A549 (cell line): Measurements from ENCODE around the gene B3GNT4. TPM values are rescaled to one million over a fixed set of nuclear protein-coding genes. Genes with fewer than 3 reads are reported as not detected.
"Not testable (repeated sequence)": the region's sequence is repeated elsewhere in the genome, so short reads cannot be mapped to it uniquely, and the experiment has no call there.

Source experiments
- ATAC-seq, 2 experiments: fragments of 200-7000 bp in 1 of 2; fragments of >200 bp in 1 of 2; cut with Nextera tagmentation in 1 of 2; cut with Tn5 transposase in 1 of 2; 3 replicates each; pipeline versions ENCODE4 v1.8.0 to v1.9.1; 2018 to 2020; ENCODE audit warnings: mild to moderate bottlenecking in 1 of 2, moderate library complexity in 1 of 2
- CTCF ChIA-PET: fragments of 300-600 bp; sonication (Branson Sonifier 250); formaldehyde crosslinking; extraction: SDS; loops from one replicate; lab custom pipeline; 2021; ENCODE audit warnings: antibody characterized with exemption, inconsistent platforms; lab: Yijun Ruan, JAX
- POLR2A ChIA-PET: fragments of 350-600 bp; formaldehyde crosslinking; extraction: SDS; loops from one replicate; lab custom pipeline; 2021; ENCODE audit warnings: antibody characterized with exemption, inconsistent platforms; lab: Yijun Ruan, JAX
- DNase-seq, 2 experiments: peaks; one replicate each; pipeline versions ENCODE4 v3.0.0 to v3.0.0-alpha.2; 2011 to 2016; ENCODE audit warnings: low read depth in 1 of 2, low spot score in 1 of 2
- FAIRE-seq: peaks from 2 replicates; lab custom pipeline; 2011; peaks lifted over from hg19 to GRCh38; lab: Jason Lieb, UNC
- H3K27ac ChIP-seq, 2 experiments: fragments of >200 bp; sonication (Bioruptor Twin); formaldehyde crosslinking; 3 replicates each; pipeline ENCODE4 v1.5.1; 2016 to 2017
- H3K4me1 ChIP-seq: fragments of >200 bp; sonication (Bioruptor Twin); formaldehyde crosslinking; 3 replicates; pipeline ENCODE4 v1.6.1; 2016
- H3K4me2 ChIP-seq: fragments of >200 bp; sonication (Bioruptor Twin); formaldehyde crosslinking; 3 replicates; pipeline ENCODE4 v1.6.1; 2016
- H3K4me3 ChIP-seq: fragments of >200 bp; sonication (Bioruptor Twin); formaldehyde crosslinking; 3 replicates; pipeline ENCODE4 v1.5.1; 2016
- H3K9me3 ChIP-seq: fragments of >200 bp; sonication (Bioruptor Twin); formaldehyde crosslinking; 3 replicates; pipeline ENCODE4 v1.6.1; 2016
- BHLHE40 ChIP-seq: IDR thresholded peaks from 2 replicates; pipeline ENCODE4 v1.6.1; 2012; ENCODE audit warnings: low read depth, low read length, inconsistent platforms
- CBX2 ChIP-seq: fragments of 200-600 bp; sonication (generic); IDR thresholded peaks from 2 replicates; pipeline ENCODE4 v1.6.1; 2016; ENCODE audit warnings: low read depth, mild to moderate bottlenecking, borderline replicate concordance
- CHD2 ChIP-seq: fragments of 150-350 bp; IDR thresholded peaks from 2 replicates; pipeline ENCODE4 v1.6.1; 2014; ENCODE audit warnings: low read length; ENCODE audit not compliant: partially characterized antibody
- EHMT2 ChIP-seq: fragments of 200-600 bp; sonication (generic); IDR thresholded peaks from 2 replicates; pipeline ENCODE4 v1.6.1; 2016; ENCODE audit warnings: antibody characterized with exemption, low read depth, mild to moderate bottlenecking, moderate library complexity
- FOXS1 ChIP-seq: fragments of 250-450 bp; sonication (Bioruptor Pico); IDR thresholded peaks from 2 replicates; pipeline ENCODE4 v1.5.0; 2020; ENCODE audit warnings: mild to moderate bottlenecking, moderate library complexity
- HEYL ChIP-seq: fragments of 250-450 bp; sonication (Bioruptor Pico); IDR thresholded peaks from 2 replicates; pipeline ENCODE4 v1.8.0; 2021; ENCODE audit warnings: mild to moderate bottlenecking, moderate library complexity
- HOXA7 ChIP-seq: fragments of 250-450 bp; sonication (Bioruptor Pico); IDR thresholded peaks from 2 replicates; pipeline ENCODE4 v1.5.0; 2020; ENCODE audit warnings: mild to moderate bottlenecking, moderate library complexity
- HOXB13 ChIP-seq: fragments of 250-450 bp; sonication (Bioruptor Pico); IDR thresholded peaks from 2 replicates; pipeline ENCODE4 v1.5.0; 2020; ENCODE audit warnings: low read depth, mild to moderate bottlenecking, moderate library complexity
- JUN ChIP-seq, 2 experiments: fragments of >200 bp; sonication (Bioruptor Twin); formaldehyde crosslinking; IDR thresholded peaks; 2 replicates in 1 of 2; 3 replicates in 1 of 2; pipeline ENCODE4 v1.6.1; 2016 to 2017
- JUNB ChIP-seq: fragments of >200 bp; sonication (Bioruptor Twin); formaldehyde crosslinking; IDR thresholded peaks from 2 replicates; pipeline ENCODE4 v1.6.1; 2016
- KDM1A ChIP-seq: fragments of 200-600 bp; sonication (generic); IDR thresholded peaks from 2 replicates; pipeline ENCODE4 v1.6.1; 2016; ENCODE audit warnings: low read depth, mild to moderate bottlenecking
- MYC ChIP-seq: IDR thresholded peaks from 2 replicates; pipeline ENCODE4 v1.6.1; 2012; ENCODE audit warnings: mild to moderate bottlenecking, inconsistent platforms, low read length, improper control_type of control experiment, borderline replicate concordance
- NFE2L2 ChIP-seq: fragments of 150-350 bp; conservative IDR thresholded peaks from 2 replicates; pipeline ENCODE4 v1.6.1; 2014; ENCODE audit warnings: low read length
- NR3C1 ChIP-seq: fragments of >200 bp; sonication (Bioruptor Twin); formaldehyde crosslinking; IDR thresholded peaks from 3 replicates; pipeline ENCODE4 v1.6.1; 2017
- POLR2A ChIP-seq: IDR thresholded peaks from 2 replicates; pipeline ENCODE4 v1.6.1; 2012; ENCODE audit warnings: mild to moderate bottlenecking, low read length
- POLR2AphosphoS2 ChIP-seq: conservative IDR thresholded peaks from 2 replicates; pipeline ENCODE4 v1.6.1; 2012; ENCODE audit warnings: low read length, improper control_type of control experiment, inconsistent platforms
- RAD21 ChIP-seq, 2 experiments: fragments of >200 bp in 1 of 2; sonication (Bioruptor Twin) in 1 of 2; formaldehyde crosslinking in 1 of 2; IDR thresholded peaks in 1 of 2; conservative IDR thresholded peaks in 1 of 2; 2 replicates in 1 of 2; 3 replicates in 1 of 2; pipeline ENCODE4 v1.6.1; 2012 to 2018; ENCODE audit warnings: inconsistent platforms in 1 of 2
- RFX5 ChIP-seq: fragments of 450-650 bp; IDR thresholded peaks from 2 replicates; pipeline ENCODE4 v1.7.1; 2014; ENCODE audit warnings: antibody characterized with exemption, mild to moderate bottlenecking, moderate library complexity
- SREBF2 ChIP-seq: fragments of 450-650 bp; IDR thresholded peaks from 2 replicates; pipeline ENCODE4 v1.6.1; 2014; ENCODE audit warnings: mild to moderate bottlenecking, moderate library complexity
- ZC3H11A ChIP-seq: fragments of 450-650 bp; IDR thresholded peaks from 2 replicates; pipeline ENCODE4 v1.6.1; 2014; ENCODE audit warnings: antibody characterized with exemption, mild to moderate bottlenecking
- ZSCAN20 ChIP-seq: fragments of 250-450 bp; sonication (Bioruptor Pico); IDR thresholded peaks from 2 replicates; pipeline ENCODE4 v1.8.0; 2022; ENCODE audit warnings: mild to moderate bottlenecking, moderate library complexity
- WGBS: methylation state at CpG from one replicate; pipeline ENCODE4 v1.1.6; 2017; ENCODE audit errors: missing lambda C conversion rate; 5-methylcytosine and 5-hydroxymethylcytosine counted together
- polyA plus RNA-seq, 4 experiments: library from polyadenylated mRNA; depleted of rRNA in 3 of 4; stranded (reverse); fragments of >200 nt; fragmentation: RNase III in 1 of 4; extraction: RNeasy Plus Mini Kit Qiagen cat#74134 plus additional on column Dnase treatment in 1 of 4; gene quantifications; 2 replicates in 3 of 4; 3 replicates in 1 of 4; pipeline ENCODE4 v1.2.3, GENCODE V29; 2011 to 2017
- TF ChIP-seq, protein P1 (sequence below): fragments of >200 bp; sonication (Bioruptor Twin); formaldehyde crosslinking; IDR thresholded peaks from 2 replicates; pipeline ENCODE4 v1.6.1; 2016
- TF ChIP-seq, protein P2 (sequence below): IDR thresholded peaks from 2 replicates; pipeline ENCODE4 v1.6.1; 2012; ENCODE audit warnings: low read depth, borderline replicate concordance
- TF ChIP-seq, protein P3 (sequence below): fragments of 250-450 bp; sonication (Bioruptor Pico); IDR thresholded peaks from 2 replicates; pipeline ENCODE4 v1.5.0; 2020; ENCODE audit warnings: low read depth, mild to moderate bottlenecking, moderate library complexity
- TF ChIP-seq, protein P4 (sequence below): fragments of 150-350 bp; IDR thresholded peaks from 2 replicates; pipeline ENCODE4 v1.6.1; 2014; ENCODE audit warnings: low read depth, mild to moderate bottlenecking, low read length
- TF ChIP-seq, protein P5 (sequence below): IDR thresholded peaks from 2 replicates; pipeline ENCODE4 v1.6.1; 2012
- TF ChIP-seq, protein P6 (sequence below): fragments of 250-450 bp; sonication (Bioruptor Pico); IDR thresholded peaks from 2 replicates; pipeline ENCODE4 v1.5.0; 2021; ENCODE audit warnings: mild to moderate bottlenecking, moderate library complexity, borderline replicate concordance

B3GNT4 gene
- polyA plus RNA-seq, 2 of the 4 experiments (the other 2 are of a cell fraction) = 0.74 to 1.2 TPM

DNA sequence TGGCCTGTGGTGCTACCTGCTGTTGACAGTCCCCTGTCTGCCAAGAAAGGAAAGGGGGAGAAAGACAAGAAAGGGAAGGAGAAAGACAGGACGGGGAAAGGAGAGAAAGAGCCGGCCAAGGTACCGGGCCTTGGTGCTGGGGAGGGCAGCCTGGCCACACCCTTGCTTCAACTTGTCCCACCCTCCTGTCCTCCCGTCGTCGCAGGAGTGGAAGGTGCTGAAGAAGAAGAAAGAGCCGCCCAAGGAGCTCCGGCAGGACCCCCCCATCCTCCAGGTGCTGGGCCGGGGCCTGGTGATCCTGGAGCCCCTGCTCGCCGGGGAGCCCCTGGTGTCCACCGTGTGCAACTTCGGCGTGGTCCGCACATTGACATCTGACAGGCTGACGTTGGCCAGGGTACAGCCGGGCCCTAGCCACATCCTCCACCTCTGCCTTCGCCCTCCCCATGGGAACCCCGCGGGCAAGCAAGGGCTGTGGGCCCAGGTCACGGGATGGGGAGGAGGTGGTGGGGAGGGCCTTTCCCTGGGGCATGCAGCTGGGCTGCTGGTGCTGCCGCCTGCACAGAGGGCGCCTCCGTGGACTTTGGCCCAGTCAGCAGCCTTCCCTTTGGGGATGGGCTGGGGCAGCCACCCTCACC is 2.9 kb upstream of the B3GNT4 start (continued):
- TF ChIP-seq ZSCAN20 = no peak

DNA sequence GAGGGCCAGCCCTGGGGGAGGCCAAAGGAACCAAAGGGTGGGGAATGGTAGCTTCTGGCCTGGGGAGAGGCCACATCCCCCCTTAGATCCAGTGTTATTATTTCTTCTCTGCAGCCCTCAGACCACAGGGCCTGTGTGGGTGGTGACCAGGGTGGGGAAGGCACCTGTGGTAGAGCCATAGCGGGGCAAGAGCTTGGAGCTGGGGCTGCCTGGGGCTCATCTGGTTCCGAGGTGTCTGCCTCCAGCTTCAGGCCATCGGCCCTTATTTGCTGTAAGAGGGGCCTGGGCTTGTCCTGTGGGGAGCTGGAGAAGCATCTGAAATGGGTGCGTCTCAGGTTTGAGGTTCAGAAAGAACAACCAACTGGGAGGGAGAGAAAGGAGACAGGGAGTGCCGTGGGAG is 2.1 kb upstream of the B3GNT4 start:
- 90% methylated on average over 5 of the region's 5 CpGs for WGBS
- TF ChIP-seq HEYL (CRISPR knock-in tag) = no peak
- TF ChIP-seq JUNB = no peak
- TF ChIP-seq ZC3H11A = no peak
- no peak for TF ChIP-seq RFX5
- TF ChIP-seq, protein P1, sequence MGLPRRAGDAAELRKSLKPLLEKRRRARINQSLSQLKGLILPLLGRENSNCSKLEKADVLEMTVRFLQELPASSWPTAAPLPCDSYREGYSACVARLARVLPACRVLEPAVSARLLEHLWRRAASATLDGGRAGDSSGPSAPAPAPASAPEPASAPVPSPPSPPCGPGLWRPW = no peak
- no peak for TF ChIP-seq NR3C1
- no peak for TF ChIP-seq FOXS1
- no peak for TF ChIP-seq HOXA7 (CRISPR knock-in tag)
- no peak for TF ChIP-seq JUN (IDR thresholded peaks at IDR 0.05)
- TF ChIP-seq, protein P2, sequence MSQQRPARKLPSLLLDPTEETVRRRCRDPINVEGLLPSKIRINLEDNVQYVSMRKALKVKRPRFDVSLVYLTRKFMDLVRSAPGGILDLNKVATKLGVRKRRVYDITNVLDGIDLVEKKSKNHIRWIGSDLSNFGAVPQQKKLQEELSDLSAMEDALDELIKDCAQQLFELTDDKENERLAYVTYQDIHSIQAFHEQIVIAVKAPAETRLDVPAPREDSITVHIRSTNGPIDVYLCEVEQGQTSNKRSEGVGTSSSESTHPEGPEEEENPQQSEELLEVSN = no peak
- TF ChIP-seq NFE2L2 = no peak
- TF ChIP-seq, protein P3, sequence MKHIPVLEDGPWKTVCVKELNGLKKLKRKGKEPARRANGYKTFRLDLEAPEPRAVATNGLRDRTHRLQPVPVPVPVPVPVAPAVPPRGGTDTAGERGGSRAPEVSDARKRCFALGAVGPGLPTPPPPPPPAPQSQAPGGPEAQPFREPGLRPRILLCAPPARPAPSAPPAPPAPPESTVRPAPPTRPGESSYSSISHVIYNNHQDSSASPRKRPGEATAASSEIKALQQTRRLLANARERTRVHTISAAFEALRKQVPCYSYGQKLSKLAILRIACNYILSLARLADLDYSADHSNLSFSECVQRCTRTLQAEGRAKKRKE (CRISPR knock-in tag) = no peak
- no peak for TF ChIP-seq HOXB13
- TF ChIP-seq KDM1A = no peak
- no peak for TF ChIP-seq CHD2
- TF ChIP-seq, protein P4, sequence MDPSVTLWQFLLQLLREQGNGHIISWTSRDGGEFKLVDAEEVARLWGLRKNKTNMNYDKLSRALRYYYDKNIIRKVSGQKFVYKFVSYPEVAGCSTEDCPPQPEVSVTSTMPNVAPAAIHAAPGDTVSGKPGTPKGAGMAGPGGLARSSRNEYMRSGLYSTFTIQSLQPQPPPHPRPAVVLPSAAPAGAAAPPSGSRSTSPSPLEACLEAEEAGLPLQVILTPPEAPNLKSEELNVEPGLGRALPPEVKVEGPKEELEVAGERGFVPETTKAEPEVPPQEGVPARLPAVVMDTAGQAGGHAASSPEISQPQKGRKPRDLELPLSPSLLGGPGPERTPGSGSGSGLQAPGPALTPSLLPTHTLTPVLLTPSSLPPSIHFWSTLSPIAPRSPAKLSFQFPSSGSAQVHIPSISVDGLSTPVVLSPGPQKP = no peak
- TF ChIP-seq POLR2A = no peak
- TF ChIP-seq, protein P5, sequence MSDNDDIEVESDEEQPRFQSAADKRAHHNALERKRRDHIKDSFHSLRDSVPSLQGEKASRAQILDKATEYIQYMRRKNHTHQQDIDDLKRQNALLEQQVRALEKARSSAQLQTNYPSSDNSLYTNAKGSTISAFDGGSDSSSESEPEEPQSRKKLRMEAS = no peak
- DNase-seq (no peak), FAIRE-seq (no peak), ATAC-seq (no peak)
- Histone ChIP-seq H3K4me1 (peaks cover 5% of the 10 kb centered on the region; the same call in 1 of the 3 replicates), H3K9me3 (no peaks in the 10 kb centered on the region), H3K4me2 (no peak overlapping the region), H3K27ac (no peak overlapping the region), H3K4me3 (no peak overlapping the region)
- ChIA-PET POLR2A (no interaction called here), CTCF (interaction anchor here (1.8 to 2.2 kb wide), 2 partner anchors 10 kb away, joined by 5 to 12 read pairs; no protein-coding TSS in a partner anchor)

DNA sequence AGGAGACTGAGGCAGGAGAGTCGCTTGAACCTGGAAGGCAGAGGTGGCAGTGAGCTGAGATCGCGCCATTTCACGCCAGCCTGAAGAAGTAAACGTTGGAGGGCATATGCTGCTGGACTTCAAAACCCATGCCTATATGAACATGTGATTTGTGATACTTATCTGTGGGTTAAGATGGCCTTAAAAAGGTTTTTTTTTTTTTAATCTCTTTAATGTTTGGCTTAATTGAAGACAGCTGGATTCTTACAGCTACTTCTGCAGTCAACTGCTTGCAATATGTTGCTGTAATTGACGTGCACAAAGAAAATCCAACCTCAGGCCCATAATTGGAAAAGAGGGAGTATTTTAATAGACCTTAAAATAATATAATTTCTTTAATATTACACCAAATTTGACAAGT is 1.5 kb upstream of the B3GNT4 start:
- Histone ChIP-seq H3K4me3 (no peak overlapping the region), H3K9me3 (no peaks in the 10 kb centered on the region)
- ChIA-PET POLR2A (no interaction called here), CTCF (interaction anchor here (1.8 to 2.2 kb wide), 2 partner anchors 10 kb away, joined by 5 to 12 read pairs; no protein-coding TSS in a partner anchor)
- DNase-seq = no peak
- FAIRE-seq = no peak
- 91% methylated on average over 6 of the region's 6 CpGs for WGBS
- TF ChIP-seq RAD21 (conservative IDR thresholded peaks at IDR 0.05 in 1 of 2, IDR thresholded peaks at IDR 0.05 in 1 of 2) (no peak), SREBF2 (no peak), MYC (no peak), BHLHE40 (no peak), POLR2AphosphoS2 (no peak), CBX2 (no peak), EHMT2 (no peak), KDM1A (no peak)
- TF ChIP-seq, protein P2 = no peak
- TF ChIP-seq, protein P6, sequence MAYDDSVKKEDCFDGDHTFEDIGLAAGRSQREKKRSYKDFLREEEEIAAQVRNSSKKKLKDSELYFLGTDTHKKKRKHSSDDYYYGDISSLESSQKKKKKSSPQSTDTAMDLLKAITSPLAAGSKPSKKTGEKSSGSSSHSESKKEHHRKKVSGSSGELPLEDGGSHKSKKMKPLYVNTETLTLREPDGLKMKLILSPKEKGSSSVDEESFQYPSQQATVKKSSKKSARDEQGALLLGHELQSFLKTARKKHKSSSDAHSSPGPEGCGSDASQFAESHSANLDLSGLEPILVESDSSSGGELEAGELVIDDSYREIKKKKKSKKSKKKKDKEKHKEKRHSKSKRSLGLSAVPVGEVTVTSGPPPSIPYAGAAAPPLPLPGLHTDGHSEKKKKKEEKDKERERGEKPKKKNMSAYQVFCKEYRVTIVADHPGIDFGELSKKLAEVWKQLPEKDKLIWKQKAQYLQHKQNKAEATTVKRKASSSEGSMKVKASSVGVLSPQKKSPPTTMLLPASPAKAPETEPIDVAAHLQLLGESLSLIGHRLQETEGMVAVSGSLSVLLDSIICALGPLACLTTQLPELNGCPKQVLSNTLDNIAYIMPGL (CRISPR knock-in tag) = no peak
- TF ChIP-seq, protein P5 = no peak
- TF ChIP-seq, all 56 proteins: peak for 0
- Histone ChIP-seq H3K4me1 (peaks cover 5% of the 10 kb centered on the region; the same call in 1 of the 3 replicates), H3K27ac (no peak overlapping the region), H3K4me2 (no peak overlapping the region)
- ATAC-seq = no peak

DNA sequence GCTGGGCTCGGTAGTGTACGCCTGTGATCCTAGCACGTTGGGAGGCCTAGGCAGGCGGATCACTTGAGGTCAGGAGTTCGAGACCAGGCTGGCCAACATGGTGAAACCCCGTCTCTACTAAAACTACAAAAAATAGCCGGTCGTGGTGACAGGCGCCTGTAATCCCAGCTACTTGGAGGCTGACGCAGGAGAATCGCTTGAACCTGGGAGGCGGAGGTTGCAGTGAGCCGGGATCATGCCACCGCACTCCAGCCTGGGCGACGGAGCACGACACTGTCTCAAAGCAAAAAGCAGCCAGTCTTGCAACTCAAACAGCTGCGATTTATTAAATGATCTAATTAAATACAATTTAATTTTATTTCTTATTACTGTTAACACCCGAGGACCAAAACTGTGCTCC is 698 bp upstream of the B3GNT4 start:
- ATAC-seq, H3K4me1 ChIP-seq, H3K9me3 ChIP-seq, DNase-seq, FAIRE-seq: not testable (repeated sequence)
- Histone ChIP-seq H3K4me2 (peak overlapping the region; percentile 99), H3K4me3 (peak overlapping the region; percentile 59), H3K27ac (peak overlapping the region; percentile 76 to 93)
- ChIA-PET POLR2A (interaction anchor here (1.3 kb wide), 1 partner anchor 9 kb away, joined by 4 read pairs; no protein-coding TSS in a partner anchor), CTCF (interaction anchor here (1.0 to 1.3 kb wide), 3 partner anchors 72 to 148 kb away, joined by 3 to 7 read pairs (median 4); no protein-coding TSS in a partner anchor)
- 67% methylated on average over 19 of the region's 19 CpGs for WGBS
